Left lung (tissue), 10 donors: ENCODE data around the gene WDR83. TPM values are rescaled to one million over a fixed set of nuclear protein-coding genes. Genes with fewer than 3 reads are reported as not detected.
"Not testable (repeated sequence)": the region's sequence is repeated elsewhere in the genome, so short reads cannot be mapped to it uniquely, and the experiment has no call there.

Experiments
- ATAC-seq: fragments of 200-7000 bp; cut with Tn5 transposase; one replicate; pipeline ENCODE4 v1.9.1; 2020; ENCODE audit warnings: moderate library complexity
- DNase-seq, 4 donors: peaks; one replicate each; pipeline ENCODE4 v3.0.0-alpha.2; 2013 to 2020
- H3K27ac ChIP-seq, 2 donors: fragments of 200-600 bp; sonication (generic) in 1 of 2; one replicate each; pipeline versions ENCODE4 v1.5.0 to v1.8.0; 2020 to 2021
- H3K27me3 ChIP-seq, 2 donors: fragments of 200-600 bp; sonication (generic) in 1 of 2; one replicate each; pipeline versions ENCODE4 v1.5.0 to v1.8.0; 2020 to 2021
- H3K36me3 ChIP-seq, 2 donors: fragments of 200-600 bp; sonication (generic) in 1 of 2; one replicate each; pipeline versions ENCODE4 v1.5.0 to v1.8.0; 2020 to 2021
- H3K4me1 ChIP-seq, 2 donors: fragments of 200-600 bp; one replicate each; pipeline ENCODE4 v1.8.0; 2021
- H3K4me3 ChIP-seq, 2 donors: fragments of 200-600 bp; sonication (generic) in 1 of 2; one replicate each; pipeline versions ENCODE4 v1.5.0 to v1.8.0; 2020 to 2021; ENCODE audit warnings: mild to moderate bottlenecking in 1 of 2
- H3K9me3 ChIP-seq, 2 donors: fragments of 200-600 bp; sonication (generic) in 1 of 2; one replicate each; pipeline versions ENCODE4 v1.5.0 to v1.8.0; 2020 to 2021
- CTCF ChIP-seq, 2 donors: fragments of 200-600 bp; sonication (generic) in 1 of 2; IDR thresholded peaks; one replicate each; pipeline versions ENCODE4 v1.5.0 to v1.8.0; 2021; ENCODE audit warnings: antibody characterized with exemption in 2 of 2
- intact Hi-C, 2 donors: fragments of 100-400 bp; cut with DNase I; formaldehyde crosslinking; loops; one replicate each; pipeline versions ENCODE4 v1.11.2 to v1.14.2; 2022
- polyA plus RNA-seq, 6 donors: library from polyadenylated mRNA; unstranded; fragments of 120-200 nt; gene quantifications; one replicate each; pipeline ENCODE4 v1.2.1, GENCODE V29; 2013; ENCODE audit not compliant: insufficient read length in 6 of 6
- total RNA-seq, 2 donors: library from RNA; stranded (reverse); fragmentation: NEBNext Ultra II Directional; extraction: Animal tissue kit (Norgen Biotek cat#: 25700); gene quantifications; one replicate each; pipeline ENCODE4 v1.2.1, GENCODE V29; 2021
- donor health status: DM: no; HTN: yes; CAD: no.
- donor health status: DM: no; HTN: no; CAD: no.

The WDR83 gene
- total and polyA plus RNA-seq, 8 donors, result 9.0 to 27.1 (median 22.8) TPM

- Histone ChIP-seq H3K4me3 (no peak overlapping the region), H3K27me3 (no peaks in the 10 kb centered on the region), H3K27ac (no peak overlapping the region), H3K4me1 (peaks cover 2 to 25% of the 10 kb centered on the region in 2 donors), H3K36me3 (peaks cover 3 to 83% of the 10 kb centered on the region in 2 donors), H3K9me3 (no peaks in the 10 kb centered on the region)
- intact Hi-C loops, result loop anchor here in 1 of 2 donors (10.0 kb wide), 1 partner anchor 111 kb away; no protein-coding TSS in a partner anchor
- ATAC-seq, result no peak
- no peak for DNase-seq
- TF ChIP-seq CTCF (IDR thresholded peaks at IDR 0.05), result no peak
These were observed 8.8 kb downstream of the WDR83 start for GRCh38 chr19:12675399-12675798.

- no peak for TF ChIP-seq CTCF (IDR thresholded peaks at IDR 0.05)
- no peak for ATAC-seq
- intact Hi-C loops, result loop anchor here in 1 of 2 donors (10.0 kb wide), 1 partner anchor 111 kb away; no protein-coding TSS in a partner anchor
- DNase-seq, result no peak
- Histone ChIP-seq H3K27me3 (no peaks in the 10 kb centered on the region), H3K4me3 (no peak overlapping the region), H3K27ac (no peak overlapping the region), H3K9me3 (no peaks in the 10 kb centered on the region), H3K4me1 (peaks cover 0 to 25% of the 10 kb centered on the region in 2 donors), H3K36me3 (peaks cover 3 to 83% of the 10 kb centered on the region in 2 donors)
These were observed 9.3 kb downstream of the WDR83 start for GRCh38 chr19:12675940-12676339.

- Histone ChIP-seq H3K9me3 (no peaks in the 10 kb centered on the region), H3K27ac (no peak overlapping the region), H3K4me3 (no peak overlapping the region), H3K4me1 (peaks cover 0 to 24% of the 10 kb centered on the region in 2 donors), H3K36me3 (peaks cover 3 to 83% of the 10 kb centered on the region in 2 donors), H3K27me3 (no peaks in the 10 kb centered on the region)
- ATAC-seq, result peak; percentile 69
- TF ChIP-seq CTCF (IDR thresholded peaks at IDR 0.05), result peak; percentile 76 to 91
- peak; percentile 52 to 94 (median 79) for DNase-seq
- intact Hi-C loops, result loop anchor here in 1 of 2 donors (10.0 kb wide), 1 partner anchor 112 kb away; no protein-coding TSS in a partner anchor
These were observed 9.8 kb downstream of the WDR83 start for GRCh38 chr19:12676384-12676792.

- Histone ChIP-seq H3K27ac (no peak overlapping the region), H3K36me3 (peaks cover 3 to 79% of the 10 kb centered on the region in 2 donors), H3K27me3 (no peaks in the 10 kb centered on the region), H3K9me3 (no peaks in the 10 kb centered on the region), H3K4me3 (no peak overlapping the region), H3K4me1 (peaks cover 0 to 20% of the 10 kb centered on the region in 2 donors)
- DNase-seq, result no peak
- intact Hi-C loops, result loop anchor here in 1 of 2 donors (10.0 kb wide), 1 partner anchor 112 kb away; no protein-coding TSS in a partner anchor
- ATAC-seq, result no peak
- no peak for TF ChIP-seq CTCF (IDR thresholded peaks at IDR 0.05)
These were observed 10.3 kb downstream of the WDR83 start for GRCh38 chr19:12676928-12677327.

GRCh38 chr19:12678039-12678438 lies 11.4 kb downstream of the WDR83 start:
- H3K27me3 ChIP-seq, H3K27ac ChIP-seq, DNase-seq, ATAC-seq, H3K4me3 ChIP-seq, H3K9me3 ChIP-seq: not testable (repeated sequence)
- intact Hi-C loops, result loop anchor here in 1 of 2 donors (10.0 kb wide), 1 partner anchor 113 kb away; no protein-coding TSS in a partner anchor
- Histone ChIP-seq H3K36me3 (peaks cover 3 to 70% of the 10 kb centered on the region in 2 donors), H3K4me1 (peaks cover 0 to 21% of the 10 kb centered on the region in 2 donors)

- no peak for DNase-seq
- no peak overlapping the region for H3K27ac ChIP-seq
- TF ChIP-seq CTCF (IDR thresholded peaks at IDR 0.05), result no peak
- no peaks in the 10 kb centered on the region for H3K27me3 ChIP-seq
- H3K4me3 ChIP-seq, result no peak overlapping the region
- peaks cover 0 to 21% of the 10 kb centered on the region in 2 donors for H3K4me1 ChIP-seq
- peaks cover 0 to 50% of the 10 kb centered on the region in 2 donors for H3K36me3 ChIP-seq
- intact Hi-C loops, result no loop called here
- ATAC-seq, result no peak
- H3K9me3 ChIP-seq, result no peaks in the 10 kb centered on the region
These were observed 13.4 kb downstream of the WDR83 start for GRCh38 chr19:12680034-12680433.
